Measurements from ENCODE around the gene RASGRP2.
"Not testable (repeated sequence)": the region's sequence is repeated elsewhere in the genome, so short reads cannot be mapped to it uniquely, and the experiment has no call there.

RASGRP2 gene

DNA sequence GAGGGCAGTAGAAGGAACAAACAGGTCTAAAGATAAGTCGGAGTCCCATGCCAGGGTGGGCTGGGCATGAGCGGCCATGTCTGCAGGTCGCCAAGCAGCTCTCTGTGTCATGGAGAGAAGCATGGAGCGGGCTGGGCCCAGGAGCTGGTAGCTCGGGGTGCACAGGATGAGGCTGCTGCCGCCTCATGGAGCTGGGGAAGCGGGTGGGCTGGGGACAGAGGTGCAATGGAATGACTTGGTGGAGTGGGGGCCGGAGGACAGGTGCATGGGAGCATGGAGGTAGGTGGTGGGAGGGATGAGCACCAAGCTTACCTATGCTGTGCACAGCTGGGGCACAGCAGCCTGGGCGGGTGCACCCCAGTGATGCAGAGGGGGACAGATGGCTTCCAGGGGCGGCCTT, 24.5 kb downstream of the RASGRP2 start:
- no peak for DNase-seq (ENCODE audit: low read depth in 2 of 2)

DNA sequence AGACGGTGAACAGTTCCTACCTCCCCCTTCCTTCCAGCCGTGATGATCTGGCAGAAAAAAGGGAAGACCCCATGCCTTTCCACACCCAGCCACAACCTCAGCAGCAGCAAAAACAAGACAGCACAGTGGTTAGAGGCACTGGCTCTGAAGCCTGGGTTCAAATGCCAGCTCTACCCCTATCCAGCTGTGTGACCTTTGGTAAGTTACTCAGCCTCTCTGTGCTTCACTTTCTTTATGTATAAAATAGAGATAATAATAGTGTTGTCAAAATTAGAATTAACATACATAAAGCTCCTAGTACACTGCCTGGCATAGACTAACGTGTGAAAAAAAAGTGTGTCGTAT, 25.2 kb downstream of the RASGRP2 start:
- DNase-seq (ENCODE audit: low read depth in 2 of 2): no peak

DNA sequence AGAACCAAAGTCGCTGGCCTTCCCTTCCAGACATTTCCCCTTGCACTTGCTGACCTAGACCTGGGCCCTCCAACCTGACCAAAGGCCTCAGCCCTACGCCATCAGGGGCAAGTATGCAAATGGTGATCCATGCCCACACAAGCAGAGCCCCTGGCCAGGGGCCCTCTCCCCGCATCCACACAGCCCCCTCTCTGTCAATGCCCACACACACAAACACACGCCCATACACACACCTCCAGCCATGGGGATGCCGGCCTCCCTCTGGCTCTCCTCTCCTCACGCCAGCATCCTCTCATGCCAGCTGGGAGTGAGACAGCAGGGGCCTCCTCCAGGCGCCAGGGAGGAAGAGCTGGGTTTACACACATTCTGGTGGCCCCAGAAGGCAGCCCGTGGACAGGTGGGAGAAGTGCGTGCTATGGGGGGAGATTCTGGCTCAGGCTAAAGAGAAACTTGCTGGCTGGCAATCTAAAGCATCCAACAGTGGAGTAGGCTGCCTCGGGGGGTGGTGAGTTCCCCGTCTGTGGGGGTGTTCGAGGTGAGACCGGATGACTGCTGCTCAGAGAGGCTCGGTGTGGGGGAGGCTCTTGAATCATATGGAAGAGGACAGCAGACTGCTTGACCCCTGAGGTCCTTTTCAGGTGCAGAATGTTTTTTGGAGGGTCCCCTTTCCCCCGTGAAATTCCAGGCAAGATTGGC, 25.7 kb downstream of the RASGRP2 start:
- DNase-seq (ENCODE audit: low read depth in 2 of 2): no peak

DNA sequence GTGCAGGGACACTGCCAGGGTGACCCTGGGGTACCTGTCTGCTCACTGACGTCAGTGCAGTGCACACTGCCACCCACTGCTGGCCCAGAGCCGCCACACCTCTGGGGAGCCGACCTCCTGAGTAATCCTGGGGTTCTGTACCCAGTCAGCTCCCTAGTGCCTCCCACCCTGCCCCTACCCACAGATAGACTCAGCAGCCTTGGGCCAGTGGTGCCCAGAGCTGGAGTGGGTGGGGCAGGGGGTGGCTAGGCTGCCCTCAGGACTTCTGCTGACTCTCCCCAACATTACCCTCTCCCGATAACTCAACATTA, 26.7 kb downstream of the RASGRP2 start:
- no peak for DNase-seq (ENCODE audit: low read depth in 2 of 2)

DNA sequence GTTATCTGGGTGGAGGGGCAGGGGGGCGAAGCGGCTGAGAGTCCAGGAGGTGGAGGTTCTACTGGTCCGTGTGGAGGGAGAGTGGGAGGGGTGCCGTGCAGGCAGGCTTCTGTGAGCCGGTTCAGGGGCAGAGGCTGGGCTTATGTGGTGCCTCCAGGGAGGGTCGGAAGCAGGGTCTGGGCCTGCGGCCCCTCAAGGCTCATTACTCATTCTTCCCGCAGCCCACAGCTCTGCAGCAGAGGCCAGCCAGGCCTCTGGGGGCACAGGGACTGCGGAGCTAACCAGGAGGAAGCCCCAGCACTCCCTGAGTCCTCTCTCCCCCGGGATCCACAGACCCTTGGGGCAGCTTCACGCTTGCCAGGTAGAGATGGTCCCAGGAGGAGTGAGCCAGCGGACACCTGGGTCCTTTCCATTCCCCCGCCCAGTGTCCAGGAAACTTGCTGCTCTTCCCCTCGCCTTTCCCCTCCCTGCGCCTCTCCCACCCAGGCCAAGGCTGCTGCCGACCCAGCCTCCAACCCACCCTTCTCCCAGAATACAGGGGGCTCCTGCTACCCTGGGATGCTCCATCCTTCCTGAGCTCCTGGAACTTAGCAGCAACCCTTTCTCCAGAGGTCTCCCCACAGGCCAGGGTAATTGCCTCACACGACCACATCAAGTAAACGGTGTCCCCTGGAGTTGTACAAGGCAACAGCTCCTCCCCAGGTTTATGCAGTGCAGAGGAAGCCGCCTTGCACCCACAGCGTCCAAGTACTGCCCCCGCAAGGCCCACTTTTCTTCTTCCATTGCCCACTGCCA, 27.3 kb downstream of the RASGRP2 start:
- DNase-seq (ENCODE audit: low read depth in 2 of 2): no peak

DNA sequence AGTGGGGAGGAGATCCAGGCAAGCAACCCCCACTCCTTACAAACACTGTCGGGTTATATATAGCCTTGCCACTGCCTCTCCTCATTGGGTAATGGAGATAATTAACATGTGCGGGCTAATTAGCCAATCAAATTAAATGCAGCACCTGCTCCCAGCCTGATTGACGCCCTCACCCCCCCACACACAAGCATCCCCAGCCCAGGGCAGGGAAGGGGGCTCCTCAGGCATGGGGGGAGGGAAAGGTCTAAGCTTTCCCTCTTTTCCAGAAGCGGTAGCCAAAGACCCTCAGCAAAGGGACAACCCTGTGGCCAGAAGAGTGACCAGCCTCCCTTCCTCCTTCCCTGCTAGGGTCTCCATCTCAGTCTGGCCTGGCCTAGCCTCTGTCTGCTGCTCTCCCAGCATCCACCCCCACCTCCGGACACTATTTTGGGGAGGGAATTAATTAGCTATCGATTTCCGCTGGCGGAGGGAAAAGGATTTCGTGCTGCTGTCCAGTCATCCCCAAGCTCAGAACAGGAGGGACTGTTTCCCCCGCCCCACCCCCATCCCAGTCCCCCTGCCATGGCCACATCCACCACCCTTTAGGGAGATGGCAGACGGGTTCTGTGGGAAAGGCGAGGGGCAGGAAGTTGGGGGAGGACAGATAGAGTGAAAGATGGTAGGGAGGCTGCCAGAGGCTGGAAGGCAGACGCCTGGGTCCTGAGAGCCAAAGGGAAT, 28.0 kb downstream of the RASGRP2 start:
- DNase-seq (ENCODE audit: low read depth in 2 of 2): no peak

DNA sequence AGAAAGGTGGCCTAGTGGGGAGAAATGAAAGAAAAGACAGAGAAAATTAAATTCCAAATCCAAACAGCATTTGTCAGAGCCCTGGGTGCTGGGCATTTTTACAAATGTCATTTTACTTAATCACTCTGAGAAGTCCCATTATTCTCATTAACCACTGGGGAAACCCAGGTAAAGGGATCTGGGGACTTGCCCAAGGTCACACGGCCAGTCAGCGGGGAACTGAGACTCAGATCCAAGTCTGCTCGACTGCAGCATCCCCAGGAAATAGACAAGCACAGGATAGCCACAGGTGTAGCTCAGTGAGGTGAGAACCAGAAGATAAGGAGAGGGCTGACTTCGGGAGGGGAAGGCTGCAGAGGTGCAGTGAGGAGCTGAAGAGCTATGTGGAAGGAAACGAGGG, 28.8 kb downstream of the RASGRP2 start:
- no peak for DNase-seq (ENCODE audit: low read depth in 2 of 2)

DNA sequence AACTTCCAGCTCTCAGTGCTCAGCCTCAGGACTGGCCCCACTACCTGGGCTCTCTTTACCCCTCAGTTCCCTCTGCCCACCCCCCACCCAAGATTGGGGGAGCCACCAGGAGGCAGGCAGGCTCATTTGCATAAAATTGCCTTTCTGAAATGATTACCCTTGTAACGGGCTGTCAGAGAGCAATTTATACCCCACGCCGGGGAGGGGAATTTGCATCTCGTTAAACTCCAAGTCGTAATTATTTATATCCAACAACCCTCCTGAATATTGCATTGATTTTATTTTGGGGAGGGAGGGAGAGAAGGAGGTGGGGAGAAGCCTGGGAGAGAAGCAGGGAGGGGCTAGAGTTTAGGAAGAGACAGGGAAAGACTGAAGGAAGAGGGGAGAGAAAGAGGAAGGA, 29.3 kb downstream of the RASGRP2 start:
- DNase-seq (ENCODE audit: low read depth in 2 of 2): no peak

DNA sequence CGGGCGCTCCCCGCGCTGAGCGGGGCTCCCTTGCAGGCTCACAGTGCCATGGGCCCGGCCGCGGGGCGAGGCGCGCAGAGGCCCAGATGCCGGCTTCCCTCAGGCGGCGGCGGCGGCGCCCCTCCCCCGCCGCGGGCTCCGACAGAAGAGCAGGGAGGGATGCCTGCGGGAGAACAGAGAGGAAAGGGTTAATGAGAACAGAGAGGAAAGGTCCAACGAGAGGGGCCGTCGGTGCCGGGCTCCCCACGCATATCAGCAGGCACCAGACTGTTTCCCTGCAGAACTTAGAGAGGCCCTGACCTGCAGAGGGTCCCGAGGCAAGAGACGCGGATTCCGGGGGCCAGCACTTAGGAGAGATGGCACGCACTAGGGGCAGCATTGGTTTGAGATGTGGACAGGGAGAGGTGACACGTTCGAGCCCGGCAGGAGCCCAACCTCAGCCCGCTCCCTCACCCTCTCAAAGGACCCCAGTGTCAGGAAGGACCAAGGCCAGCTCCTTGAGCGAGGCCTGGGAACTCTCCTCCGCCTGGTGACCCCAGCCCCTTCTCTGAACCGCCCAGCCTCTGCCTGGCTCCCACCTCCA, 30.1 kb downstream of the RASGRP2 start:
- no peak for DNase-seq (ENCODE audit: low read depth in 2 of 2)

DNA sequence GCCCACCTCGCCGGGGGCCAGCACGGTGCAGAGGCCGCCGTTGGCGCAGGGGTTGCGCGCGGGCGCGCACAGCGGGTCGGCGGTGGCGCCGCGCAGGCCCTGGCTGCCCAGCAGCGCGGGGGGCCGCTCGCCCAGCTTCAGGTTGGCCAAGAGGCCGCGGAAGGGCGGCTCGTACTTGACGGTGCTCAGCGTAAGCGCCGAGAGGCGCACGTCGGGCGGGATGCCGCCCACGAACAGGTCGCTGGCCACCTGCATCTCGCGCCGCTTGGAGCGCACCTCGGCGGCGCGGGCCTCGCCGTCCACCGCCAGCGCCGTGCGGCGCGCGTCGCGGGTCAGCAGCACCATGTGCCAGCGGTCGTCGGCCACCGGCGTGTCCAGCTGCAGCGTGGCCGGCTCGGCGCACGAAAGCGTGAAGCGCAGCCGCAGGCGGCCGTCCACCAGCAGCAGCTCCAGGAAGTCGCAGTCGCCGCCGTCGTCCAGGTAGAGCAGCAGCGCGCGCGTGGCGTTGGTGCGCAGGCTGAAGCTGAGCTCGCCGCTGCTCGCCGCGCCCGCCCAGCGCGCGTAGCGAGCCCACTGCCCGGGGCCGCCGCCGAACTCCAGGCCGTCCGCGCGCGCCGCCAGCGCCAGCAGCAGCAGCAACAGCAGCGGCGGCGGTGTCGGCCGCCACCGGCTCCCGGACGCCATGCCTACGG, 30.8 kb downstream of the RASGRP2 start:
- no peak for DNase-seq (ENCODE audit: low read depth in 2 of 2)

DNA sequence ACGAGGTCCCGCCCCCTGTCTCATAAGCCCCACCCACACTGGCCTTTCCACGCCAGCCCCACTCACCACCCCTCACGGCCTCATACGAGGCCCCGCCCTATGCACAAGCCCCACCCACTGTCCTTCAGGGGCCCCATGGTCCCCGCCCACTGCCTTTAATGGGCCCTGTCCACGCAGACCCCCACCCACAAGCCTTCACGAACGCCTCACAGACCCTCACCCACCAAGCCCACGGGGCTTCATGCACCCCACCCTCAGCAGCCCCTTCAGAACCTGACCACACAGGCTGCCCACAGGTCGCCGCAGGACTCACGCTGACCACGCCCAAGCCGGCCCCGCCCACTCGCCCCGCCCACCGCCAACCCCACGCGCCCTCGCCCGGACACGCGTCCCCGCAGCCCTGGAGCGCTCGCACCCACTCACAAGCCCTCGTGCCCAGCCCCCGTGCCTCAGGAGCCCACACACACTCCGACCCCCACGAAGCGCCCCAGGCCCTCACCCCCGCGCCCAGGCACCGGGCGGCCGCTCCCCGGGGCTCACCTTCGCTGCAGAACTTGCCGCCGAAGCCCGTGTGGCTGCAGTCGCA, 31.4 kb downstream of the RASGRP2 start:
- DNase-seq (ENCODE audit: low read depth in 2 of 2): no peak

DNA sequence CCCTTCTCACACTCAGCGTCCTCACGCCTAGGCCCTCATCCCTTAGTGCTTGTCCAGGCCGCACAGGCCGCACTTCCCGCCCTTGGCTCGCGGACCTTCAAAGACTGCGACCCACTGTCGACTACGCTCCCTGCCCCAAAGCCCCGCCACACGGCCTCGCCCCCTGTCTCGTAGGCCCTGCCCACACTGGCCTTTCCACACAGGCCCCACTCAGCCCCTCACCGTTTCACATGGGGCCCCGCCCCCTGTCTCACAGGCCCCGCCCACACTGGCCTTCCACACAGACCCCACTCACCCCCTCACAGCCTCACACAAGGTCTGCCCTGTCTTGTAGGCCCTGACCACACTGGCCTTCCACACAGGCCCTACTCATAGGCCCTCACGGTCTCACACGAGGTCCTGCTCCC, 32.0 kb downstream of the RASGRP2 start:
- DNase-seq (ENCODE audit: low read depth in 2 of 2): no peak

DNA sequence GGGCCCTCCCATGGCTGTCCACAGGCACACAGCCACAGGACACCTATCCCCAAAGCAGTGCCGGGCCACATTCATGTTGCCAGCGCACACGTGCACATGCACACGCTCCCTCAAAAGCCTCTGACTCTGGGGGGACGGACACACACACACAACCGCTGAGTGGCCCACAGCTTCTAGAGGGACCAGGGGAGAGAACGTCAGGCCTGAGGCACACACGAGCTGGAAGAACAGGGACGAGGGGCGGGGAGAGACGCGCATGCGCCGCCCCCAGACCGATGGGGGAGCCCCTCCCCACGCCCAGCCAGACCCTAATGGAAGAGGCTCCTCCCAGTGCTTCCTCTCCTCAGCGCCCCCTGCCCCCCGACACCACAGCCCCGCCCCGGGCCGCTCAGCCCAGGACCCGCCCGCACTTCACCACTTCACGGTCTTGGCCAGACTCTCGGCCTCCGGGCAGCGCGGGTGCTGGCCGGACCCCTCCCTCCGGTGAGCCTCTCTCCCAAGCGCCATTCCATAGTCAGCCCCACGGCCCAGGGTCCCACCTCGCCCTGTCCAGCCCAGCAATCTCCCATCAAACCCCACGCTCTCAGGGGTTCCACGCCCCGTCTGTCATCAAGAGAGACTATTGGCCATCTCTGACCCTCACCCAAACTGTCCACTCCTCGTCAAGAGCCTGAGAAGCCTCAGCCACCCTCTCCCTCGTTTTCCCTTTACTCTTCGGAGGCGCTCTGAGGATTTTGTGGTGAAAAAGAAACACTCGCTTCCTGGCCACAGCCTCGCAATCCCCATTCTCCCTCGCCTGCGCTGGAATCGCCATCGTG, 32.6 kb downstream of the RASGRP2 start:
- DNase-seq (ENCODE audit: low read depth in 2 of 2): no peak

DNA sequence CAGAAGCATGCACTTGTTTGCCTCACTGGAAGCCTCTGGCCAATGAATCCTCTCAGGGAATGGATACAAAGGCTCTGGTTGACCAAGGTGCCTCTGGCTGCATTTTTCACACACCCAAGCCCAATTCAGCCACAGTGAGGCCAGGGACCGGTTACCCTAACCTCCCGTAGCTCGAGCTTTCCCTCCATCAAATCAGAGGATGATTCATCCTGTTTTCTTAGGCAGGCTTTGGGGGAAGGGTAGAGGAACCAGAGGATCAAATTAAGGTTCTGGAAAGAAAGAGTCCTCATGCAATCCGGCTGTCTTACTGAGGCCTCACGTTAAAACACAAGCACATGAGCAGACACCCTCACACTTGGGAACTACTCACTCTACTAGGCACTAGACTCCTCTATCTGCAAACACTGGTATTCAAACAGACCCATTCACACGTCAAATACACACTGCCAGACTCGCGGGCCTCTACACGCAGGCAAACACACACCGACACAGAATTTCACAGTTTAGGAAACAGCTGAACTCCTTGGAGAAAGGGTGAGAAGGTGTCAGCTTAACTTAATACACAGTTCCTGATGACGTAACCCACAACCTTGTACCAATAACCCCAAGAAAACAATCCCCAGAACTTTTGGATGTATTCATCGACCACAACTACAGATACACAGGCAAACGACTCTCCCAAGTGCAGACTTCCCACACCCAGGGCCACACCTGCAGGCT, 33.4 kb downstream of the RASGRP2 start:
- no peak for DNase-seq (ENCODE audit: low read depth in 2 of 2)

DNA sequence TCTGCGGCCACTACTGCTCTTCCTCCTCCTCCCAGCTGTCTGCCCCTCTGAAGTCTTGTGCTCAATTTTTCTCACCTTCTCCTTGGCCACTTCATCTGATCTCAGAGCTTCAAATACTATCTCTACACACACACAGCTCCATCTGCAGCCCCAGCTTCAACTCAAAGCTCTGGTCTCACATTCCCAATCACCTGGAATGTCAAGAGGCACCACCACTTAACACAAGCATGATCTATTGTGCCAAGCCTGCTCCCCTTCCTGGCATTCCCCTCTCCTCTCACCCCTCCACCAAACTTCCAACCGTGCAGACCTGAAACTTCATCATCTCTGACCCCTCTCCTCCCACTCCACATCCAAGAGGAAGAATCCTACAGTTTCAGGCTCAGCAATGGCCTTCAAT, 38.4 kb downstream of the RASGRP2 start:
- no peak for DNase-seq (ENCODE audit: low read depth in 2 of 2)

DNA sequence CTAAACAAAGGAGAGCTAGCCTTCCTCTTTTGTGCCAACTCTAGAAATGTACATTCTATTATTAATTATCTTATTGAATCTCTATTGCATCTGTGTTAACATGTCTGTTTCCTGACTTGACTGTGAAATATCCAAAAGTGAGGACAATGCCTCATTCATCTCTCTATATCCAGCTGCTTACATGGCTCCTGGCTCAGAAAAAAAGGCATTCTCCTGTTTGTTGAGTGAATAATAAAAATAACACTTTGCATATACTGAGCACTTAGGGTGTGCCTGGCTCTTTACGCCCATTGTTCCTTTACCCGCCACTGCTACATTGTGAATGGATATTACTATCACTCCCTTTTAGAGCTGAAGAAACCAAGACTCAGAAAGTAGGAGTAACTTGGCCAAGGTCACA, 40.9 kb downstream of the RASGRP2 start:
- DNase-seq (ENCODE audit: low read depth in 2 of 2): no peak

DNA sequence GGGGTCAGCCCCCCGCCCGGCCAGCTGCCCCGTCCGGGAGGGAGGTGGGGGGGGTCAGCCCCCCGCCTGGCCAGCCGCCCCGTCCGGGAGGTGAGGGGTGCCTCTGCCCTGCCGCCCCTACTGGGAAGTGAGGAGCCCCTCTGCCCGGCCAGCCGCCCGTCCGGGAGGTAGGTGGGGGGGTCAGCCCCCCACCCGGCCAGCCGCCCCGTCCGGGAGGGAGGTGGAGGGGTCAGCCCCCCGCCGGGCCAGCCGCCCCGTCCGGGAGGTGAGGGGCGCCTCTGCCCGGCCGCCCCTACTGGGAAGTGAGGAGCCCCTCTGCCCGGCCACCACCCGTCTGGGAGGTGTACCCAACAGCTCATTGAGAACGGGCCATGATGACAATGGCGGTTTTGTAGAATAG, 42.0 kb downstream of the RASGRP2 start:
- not testable (repeated sequence) for DNase-seq (ENCODE audit: low read depth in 2 of 2)

DNA sequence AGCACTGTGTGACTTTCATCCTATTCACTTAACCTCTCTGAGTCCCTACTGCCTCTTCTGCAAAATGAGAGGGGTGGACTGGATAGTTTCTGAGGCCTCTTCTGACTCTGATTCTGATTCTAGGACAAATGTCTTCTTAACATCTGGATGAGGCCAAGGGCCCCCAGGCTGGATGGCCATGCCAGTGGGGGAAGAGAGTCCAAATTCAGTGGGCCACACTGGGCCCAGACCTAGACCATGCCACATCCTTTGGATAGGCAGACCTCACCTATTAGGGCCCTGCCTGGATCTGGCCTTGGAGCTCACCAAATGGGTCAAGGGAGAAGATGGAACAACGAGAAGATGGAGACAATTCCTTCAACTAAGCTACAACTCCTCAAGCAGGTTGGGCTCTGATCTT, 45.5 kb downstream of the RASGRP2 start:
- no peak for DNase-seq (ENCODE audit: low read depth in 2 of 2)

DNA sequence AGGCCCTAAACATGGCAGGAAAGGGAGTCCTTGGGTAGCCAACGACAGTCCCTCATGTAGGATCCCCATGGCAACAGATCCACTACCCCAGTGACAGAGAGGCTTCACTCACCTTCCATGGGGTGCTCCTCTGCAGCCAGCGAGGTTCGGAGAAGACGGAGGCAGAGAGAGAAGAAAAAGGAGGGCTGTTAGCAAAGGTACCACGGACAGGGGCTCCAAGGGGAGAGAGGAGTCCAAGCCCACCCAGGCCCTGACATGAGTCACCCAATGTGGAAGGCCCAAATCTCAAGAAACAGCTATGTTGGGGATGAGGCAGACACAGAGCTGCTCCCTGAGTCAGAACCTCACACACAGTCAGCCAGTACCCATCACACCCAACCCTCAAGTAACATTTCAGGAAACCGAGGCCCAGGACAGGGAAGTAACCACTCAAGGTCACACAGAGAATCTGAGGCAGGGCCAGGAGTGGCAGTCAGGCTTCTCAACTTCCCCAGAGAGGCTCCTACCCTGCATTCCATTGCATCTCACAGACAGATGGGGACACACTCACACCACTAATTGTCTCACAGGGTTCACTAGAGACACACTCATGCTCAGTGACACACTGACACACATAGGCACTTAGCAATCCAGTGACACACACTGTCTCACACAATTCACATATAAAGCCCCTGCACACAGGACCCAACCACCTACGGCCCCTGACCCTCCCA, 46.1 kb downstream of the RASGRP2 start:
- no peak for DNase-seq (ENCODE audit: low read depth in 2 of 2)

DNA sequence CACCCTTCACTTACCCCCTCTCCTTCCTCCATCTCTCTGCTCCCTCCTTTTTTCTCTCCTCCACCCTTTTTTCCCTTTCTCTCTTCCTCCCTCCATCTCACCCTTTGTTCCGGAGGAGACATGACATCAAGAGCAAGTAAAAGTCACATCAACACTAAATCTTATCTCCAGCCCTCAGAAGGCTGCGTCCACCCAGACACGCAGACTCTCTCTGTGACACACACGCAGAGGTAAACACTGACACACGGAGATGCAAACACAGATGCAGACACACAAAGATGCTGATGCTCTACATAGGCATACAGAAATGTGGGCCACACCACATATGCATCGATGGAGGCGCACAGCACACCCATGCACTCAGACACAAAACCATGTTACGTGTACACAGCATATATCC, 47.9 kb downstream of the RASGRP2 start:
- DNase-seq (ENCODE audit: low read depth in 2 of 2): no peak

Measured in stimulated activated CD8-positive, alpha-beta memory T cell treated with anti-CD3 and anti-CD28 coated beads, Interleukin-2, amount 100 ng/mL, for 48 hours (primary cell).